Sigmoid colon (tissue), 4 donors: ENCODE data around the gene MPO.

Source experiments
- EP300 ChIP-seq, 4 donors: sonication (generic); formaldehyde crosslinking; IDR thresholded peaks; one replicate each; pipeline ENCODE4 v1.6.1; 2017; ENCODE audit warnings: antibody characterized with exemption in 4 of 4
- POLR2A ChIP-seq, 2 donors: fragments of 450-650 bp; IDR thresholded peaks; one replicate each; pipeline ENCODE4 v1.6.1; 2016; ENCODE audit warnings: antibody characterized with exemption in 2 of 2, mild to moderate bottlenecking in 2 of 2, moderate library complexity in 2 of 2
- POLR2AphosphoS5 ChIP-seq, 4 donors: sonication (generic); formaldehyde crosslinking; IDR thresholded peaks; one replicate each; pipeline ENCODE4 v1.6.1; 2017; ENCODE audit warnings: antibody characterized with exemption in 4 of 4
- TF ChIP-seq, protein P1 (sequence below), 4 experiments: fragments of 450-650 bp in 3 of 4; fragments of 200-600 bp in 1 of 4; IDR thresholded peaks; one replicate each; pipeline ENCODE4 v1.5.1; 2016 to 2019; ENCODE audit warnings: antibody characterized with exemption in 4 of 4, mild to moderate bottlenecking in 3 of 4, moderate library complexity in 2 of 4

DNA sequence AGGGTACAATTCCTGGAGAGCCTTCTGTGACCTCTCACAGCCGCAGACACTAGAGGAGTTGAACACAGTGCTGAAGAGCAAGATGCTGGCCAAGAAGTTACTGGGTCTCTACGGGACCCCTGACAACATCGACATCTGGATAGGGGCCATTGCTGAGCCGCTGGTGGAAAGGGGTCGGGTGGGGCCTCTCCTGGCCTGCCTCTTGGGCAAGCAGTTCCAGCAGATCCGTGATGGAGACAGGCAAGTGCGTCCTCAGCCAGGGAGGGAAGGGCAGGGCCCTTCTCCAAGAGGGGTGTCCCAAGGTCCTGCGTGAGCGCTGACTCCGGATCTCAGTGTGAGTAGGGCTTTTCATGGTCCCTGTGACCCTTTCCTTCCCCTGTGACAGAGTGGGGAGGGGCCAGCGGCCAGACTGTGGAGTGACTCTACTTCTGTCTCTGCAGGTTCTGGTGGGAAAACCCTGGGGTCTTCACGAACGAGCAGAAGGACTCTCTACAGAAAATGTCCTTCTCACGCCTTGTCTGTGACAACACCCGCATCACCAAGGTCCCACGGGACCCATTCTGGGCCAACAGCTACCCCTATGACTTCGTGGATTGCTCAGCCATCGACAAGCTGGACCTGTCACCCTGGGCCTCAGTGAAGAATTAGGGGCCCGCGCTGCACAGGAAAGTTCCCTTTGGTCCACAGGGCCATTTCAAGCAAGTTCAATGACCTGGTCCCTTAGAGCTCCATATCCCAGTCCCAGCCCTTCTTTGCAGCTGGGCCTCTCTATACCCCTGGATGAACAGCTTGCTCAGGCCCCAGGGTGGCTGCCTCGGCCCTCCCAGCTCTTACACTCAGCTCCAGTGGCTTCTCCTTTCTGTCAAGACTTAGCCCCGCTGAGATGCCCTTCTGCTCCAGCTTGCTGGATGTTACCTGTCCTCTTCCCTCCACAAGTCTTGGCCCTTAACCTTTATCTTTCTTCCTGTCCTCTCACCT, 13.1 kb downstream of the MPO start:
- TF ChIP-seq POLR2A (IDR thresholded peaks at IDR 0.05), result no peak
- TF ChIP-seq, protein P1, sequence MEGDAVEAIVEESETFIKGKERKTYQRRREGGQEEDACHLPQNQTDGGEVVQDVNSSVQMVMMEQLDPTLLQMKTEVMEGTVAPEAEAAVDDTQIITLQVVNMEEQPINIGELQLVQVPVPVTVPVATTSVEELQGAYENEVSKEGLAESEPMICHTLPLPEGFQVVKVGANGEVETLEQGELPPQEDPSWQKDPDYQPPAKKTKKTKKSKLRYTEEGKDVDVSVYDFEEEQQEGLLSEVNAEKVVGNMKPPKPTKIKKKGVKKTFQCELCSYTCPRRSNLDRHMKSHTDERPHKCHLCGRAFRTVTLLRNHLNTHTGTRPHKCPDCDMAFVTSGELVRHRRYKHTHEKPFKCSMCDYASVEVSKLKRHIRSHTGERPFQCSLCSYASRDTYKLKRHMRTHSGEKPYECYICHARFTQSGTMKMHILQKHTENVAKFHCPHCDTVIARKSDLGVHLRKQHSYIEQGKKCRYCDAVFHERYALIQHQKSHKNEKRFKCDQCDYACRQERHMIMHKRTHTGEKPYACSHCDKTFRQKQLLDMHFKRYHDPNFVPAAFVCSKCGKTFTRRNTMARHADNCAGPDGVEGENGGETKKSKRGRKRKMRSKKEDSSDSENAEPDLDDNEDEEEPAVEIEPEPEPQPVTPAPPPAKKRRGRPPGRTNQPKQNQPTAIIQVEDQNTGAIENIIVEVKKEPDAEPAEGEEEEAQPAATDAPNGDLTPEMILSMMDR (IDR thresholded peaks at IDR 0.05), result no peak
- no peak for TF ChIP-seq POLR2AphosphoS5 (IDR thresholded peaks at IDR 0.05)
- TF ChIP-seq EP300 (IDR thresholded peaks at IDR 0.05), result no peak
